Measurements from ENCODE around the gene KIRREL1.

KIRREL1 gene

DNA sequence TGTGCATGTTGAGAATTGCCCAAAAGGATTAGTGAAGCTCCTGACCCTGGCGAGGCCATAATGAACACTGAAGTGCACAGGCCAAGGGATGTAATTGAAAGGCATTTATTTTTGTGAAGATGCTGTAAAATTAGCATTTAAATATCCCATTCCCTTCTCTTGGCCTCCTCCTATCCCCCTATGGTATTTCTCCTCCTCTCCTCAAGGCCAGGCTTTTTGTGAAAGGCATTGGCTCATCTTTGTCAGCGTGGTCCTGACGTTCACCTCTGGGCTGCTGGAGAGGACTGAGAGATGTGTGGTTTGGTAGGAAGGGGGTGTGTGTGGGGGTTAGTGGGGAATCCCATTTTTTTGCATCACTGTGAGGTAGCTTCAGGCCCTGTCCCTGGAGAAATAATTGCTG lies 105.7 kb downstream of the KIRREL1 start:
- no peaks in the 10 kb centered on the region for H3K9me3 Mint-ChIP-seq
- H3K4me1 Mint-ChIP-seq (ENCODE audit: low read depth): peaks cover 4% of the 10 kb centered on the region
- H3K27me3 Mint-ChIP-seq (ENCODE audit: low read depth): no peaks in the 10 kb centered on the region
- no peak overlapping the region for H3K27ac Mint-ChIP-seq
- no peaks in the 10 kb centered on the region for H3K36me3 Mint-ChIP-seq (ENCODE audit: low read depth)
- no peak overlapping the region for H3K4me3 Mint-ChIP-seq
- DNase-seq (ENCODE audit: low spot score): no peak

DNA sequence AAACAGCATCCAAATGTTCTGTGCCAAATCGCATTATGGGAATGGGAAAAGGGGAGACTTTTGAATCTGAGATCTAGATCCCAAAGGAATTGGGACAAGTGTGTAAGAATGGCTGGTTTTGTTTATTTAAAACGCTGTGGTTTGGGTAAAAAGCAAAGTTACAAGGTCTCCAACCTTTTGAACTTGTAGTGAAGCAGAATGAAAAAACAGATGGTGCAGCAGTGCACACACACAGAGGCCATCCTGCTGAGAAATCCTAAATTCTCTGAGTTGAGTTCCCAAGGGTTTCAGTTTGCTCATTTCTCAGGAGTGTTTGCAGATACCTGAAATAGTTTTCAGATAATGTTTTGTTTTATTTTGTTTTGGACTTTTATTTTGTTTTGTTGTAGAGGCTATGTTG lies 107.1 kb downstream of the KIRREL1 start:
- DNase-seq (ENCODE audit: low spot score): no peak
- no peak overlapping the region for H3K27ac Mint-ChIP-seq
- peaks cover 4% of the 10 kb centered on the region for H3K4me1 Mint-ChIP-seq (ENCODE audit: low read depth)
- H3K9me3 Mint-ChIP-seq: no peaks in the 10 kb centered on the region
- H3K36me3 Mint-ChIP-seq (ENCODE audit: low read depth): no peaks in the 10 kb centered on the region
- H3K27me3 Mint-ChIP-seq (ENCODE audit: low read depth): peaks cover 5% of the 10 kb centered on the region
- H3K4me3 Mint-ChIP-seq: no peak overlapping the region

DNA sequence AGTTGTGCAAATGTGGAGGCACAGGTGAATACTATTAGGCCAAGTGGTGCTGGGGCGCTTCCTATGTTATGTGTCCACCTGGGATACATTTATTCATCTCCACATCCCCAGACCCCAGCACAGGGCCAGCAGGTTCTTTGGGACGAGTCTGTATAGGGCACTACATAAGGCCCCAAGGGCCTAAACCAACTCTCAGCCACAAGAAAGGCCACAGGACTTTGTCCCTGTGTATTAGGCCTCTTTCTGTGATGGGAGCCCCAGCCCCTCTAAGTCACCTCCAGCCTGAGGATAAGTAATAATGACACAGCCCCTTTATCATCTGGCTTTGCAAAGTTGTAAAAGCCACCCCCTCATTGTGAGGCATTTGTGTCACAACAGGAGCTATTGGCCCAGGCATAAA lies 108.0 kb downstream of the KIRREL1 start:
- no peaks in the 10 kb centered on the region for H3K9me3 Mint-ChIP-seq
- no peak overlapping the region for H3K27ac Mint-ChIP-seq
- H3K4me3 Mint-ChIP-seq: no peak overlapping the region
- peaks cover 8% of the 10 kb centered on the region for H3K27me3 Mint-ChIP-seq (ENCODE audit: low read depth)
- DNase-seq (ENCODE audit: low spot score): no peak
- peaks cover 4% of the 10 kb centered on the region for H3K4me1 Mint-ChIP-seq (ENCODE audit: low read depth)
- H3K36me3 Mint-ChIP-seq (ENCODE audit: low read depth): no peaks in the 10 kb centered on the region

DNA sequence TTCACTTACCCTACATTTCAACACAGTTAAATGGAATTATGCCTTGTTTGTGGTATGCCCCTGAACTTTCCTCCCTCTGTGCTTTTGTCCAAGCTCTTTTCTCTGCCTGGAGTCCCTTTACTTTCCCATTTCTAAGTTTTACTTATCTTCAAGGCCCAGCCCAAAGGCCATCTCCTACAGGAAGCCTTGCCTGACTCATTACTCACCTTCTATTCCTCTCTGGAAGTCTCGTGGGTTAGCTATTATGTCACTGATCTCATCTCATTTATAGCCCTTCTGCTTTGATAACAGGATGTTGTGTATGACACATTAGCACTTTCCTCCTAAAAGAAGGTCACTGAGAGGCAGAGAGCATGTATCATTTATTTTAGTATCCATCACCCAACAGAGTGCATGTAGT lies 108.5 kb downstream of the KIRREL1 start:
- H3K36me3 Mint-ChIP-seq (ENCODE audit: low read depth): no peaks in the 10 kb centered on the region
- H3K4me1 Mint-ChIP-seq (ENCODE audit: low read depth): peaks cover 4% of the 10 kb centered on the region
- DNase-seq (ENCODE audit: low spot score): no peak
- H3K9me3 Mint-ChIP-seq: no peaks in the 10 kb centered on the region
- no peak overlapping the region for H3K27ac Mint-ChIP-seq
- peaks cover 8% of the 10 kb centered on the region for H3K27me3 Mint-ChIP-seq (ENCODE audit: low read depth)
- no peak overlapping the region for H3K4me3 Mint-ChIP-seq

DNA sequence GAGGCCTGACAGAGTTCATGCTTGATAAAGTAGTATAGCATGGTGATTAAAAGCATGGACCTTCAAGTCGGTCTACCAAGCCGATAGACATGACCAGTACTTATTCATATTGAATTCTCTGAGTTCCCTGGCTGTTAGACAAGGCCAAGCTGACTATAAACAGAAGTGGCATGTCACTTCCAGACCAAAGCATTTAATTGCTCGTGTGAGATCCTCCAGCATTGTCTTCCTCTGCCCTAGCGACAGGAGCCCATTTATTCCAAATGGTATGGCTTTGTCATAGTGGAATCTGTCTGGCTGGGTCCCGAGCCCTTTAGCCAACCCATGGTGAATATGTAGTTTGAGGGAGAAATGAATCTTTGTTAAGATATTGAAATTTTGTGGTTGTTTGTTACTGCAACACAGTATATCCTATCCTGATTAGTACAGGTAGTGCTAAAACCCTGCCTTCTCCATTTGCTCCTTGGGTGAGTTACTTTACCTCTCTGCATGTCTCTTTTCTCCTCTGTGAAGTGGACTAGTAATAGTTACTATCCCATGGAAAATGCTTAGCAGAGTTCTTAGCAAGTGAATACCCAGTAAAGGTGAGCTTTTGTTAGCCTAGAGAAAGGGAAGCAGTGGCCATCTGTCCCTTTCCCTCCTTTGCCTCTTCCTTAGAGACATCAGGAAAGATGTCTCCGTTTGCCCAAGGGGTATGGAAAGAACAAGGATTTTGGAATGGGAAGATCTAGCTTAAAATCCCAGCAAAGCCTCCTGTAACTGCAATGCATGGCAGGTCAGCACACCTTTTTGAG lies 109.6 kb downstream of the KIRREL1 start:
- H3K27ac Mint-ChIP-seq: no peak overlapping the region
- no peak overlapping the region for H3K4me3 Mint-ChIP-seq
- H3K36me3 Mint-ChIP-seq (ENCODE audit: low read depth): no peaks in the 10 kb centered on the region
- DNase-seq (ENCODE audit: low spot score): no peak
- H3K4me1 Mint-ChIP-seq (ENCODE audit: low read depth): peaks cover 4% of the 10 kb centered on the region
- no peaks in the 10 kb centered on the region for H3K9me3 Mint-ChIP-seq
- peaks cover 11% of the 10 kb centered on the region for H3K27me3 Mint-ChIP-seq (ENCODE audit: low read depth)

DNA sequence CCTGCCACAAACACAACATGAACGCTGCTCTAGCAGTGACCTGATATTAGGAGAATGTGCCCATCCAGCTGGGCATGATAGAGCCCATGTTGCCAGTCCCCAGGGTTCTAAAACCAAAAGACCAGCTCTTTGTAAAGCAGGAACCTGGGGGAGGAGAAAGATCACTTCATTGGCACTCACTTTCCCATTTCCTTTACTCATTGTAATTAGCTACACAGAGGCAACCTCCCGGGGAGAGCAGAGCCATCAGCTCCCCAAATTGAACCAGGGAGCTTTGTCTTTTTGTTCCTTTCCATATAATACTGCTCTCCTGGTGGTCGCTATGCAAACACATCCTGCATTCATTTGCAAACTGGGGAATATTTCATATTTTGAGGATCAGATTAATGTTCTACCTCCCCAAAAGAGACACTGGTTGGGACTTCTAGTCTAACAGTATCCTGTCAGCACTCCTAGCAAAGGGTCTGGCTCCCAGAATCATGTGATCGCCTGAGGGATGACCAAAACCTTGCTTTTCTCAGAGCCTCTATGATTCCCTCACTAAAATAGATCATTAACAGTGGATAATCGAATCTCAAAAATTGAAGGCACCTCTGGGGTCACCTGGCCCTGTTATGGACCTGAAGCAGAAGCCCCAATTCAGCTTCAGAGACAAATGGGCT lies 110.5 kb downstream of the KIRREL1 start:
- Mint-ChIP-seq H3K36me3 (ENCODE audit: low read depth) (no peaks in the 10 kb centered on the region), H3K27me3 (ENCODE audit: low read depth) (peaks cover 11% of the 10 kb centered on the region), H3K4me1 (ENCODE audit: low read depth) (peaks cover 4% of the 10 kb centered on the region), H3K4me3 (no peak overlapping the region), H3K9me3 (no peaks in the 10 kb centered on the region), H3K27ac (no peak overlapping the region)
- DNase-seq (ENCODE audit: low spot score): no peak

DNA sequence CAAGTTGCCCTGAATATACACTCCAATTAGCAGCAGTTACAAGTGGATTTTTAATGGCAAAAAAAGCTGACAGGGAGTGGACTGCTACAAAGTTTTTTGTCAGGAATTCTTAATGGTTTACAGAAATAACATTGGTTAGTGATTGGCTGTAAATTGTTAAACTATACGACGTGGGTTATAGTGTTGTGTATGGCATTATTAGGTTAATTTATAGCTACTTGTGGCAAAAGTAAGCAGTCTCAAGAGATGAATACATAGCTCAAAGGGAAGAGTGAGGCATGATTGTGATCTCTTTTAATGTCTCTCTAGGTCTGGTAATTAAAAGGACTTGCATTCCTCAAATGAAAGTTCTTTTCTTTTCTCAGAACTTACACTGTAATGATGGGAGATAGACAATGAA lies 111.4 kb downstream of the KIRREL1 start:
- Mint-ChIP-seq H3K4me1 (ENCODE audit: low read depth) (peaks cover 4% of the 10 kb centered on the region), H3K4me3 (no peak overlapping the region)

DNA sequence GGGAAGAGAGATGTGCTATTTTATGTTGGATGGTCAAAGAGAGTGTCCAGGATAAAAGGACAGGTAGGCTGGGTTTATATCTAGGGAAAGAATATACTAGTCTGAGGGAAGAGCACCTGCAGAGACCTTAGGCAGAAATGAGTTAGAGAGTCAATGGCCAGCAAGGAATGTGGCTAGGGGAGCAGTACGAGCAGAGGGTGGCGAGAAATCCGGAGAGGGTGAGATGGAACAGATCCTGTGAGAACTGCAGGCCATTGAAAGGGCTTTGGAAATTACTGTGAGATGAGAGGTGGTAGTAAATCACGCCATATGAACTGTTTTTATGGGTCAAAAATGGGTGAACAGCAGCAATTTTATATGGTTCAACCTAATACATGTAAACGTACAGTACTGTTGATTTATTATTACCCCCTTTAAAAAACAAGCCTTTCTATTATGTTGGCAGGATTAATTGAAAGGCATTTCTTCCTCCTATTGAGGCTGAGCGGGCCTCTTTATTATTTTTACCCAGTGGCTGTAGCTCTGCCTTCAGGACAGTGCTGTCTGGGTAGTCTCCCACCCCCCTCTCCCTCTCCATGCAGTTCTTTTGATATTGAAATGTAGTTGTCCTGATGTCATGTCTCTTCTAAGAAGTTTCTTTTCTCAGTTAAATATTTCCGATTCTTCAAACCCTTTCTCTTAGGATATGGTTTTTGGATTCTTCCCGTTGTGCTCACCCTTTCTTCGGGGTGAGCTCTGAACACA lies 112.1 kb downstream of the KIRREL1 start:
- Mint-ChIP-seq H3K36me3 (ENCODE audit: low read depth) (no peaks in the 10 kb centered on the region), H3K4me1 (ENCODE audit: low read depth) (peaks cover 4% of the 10 kb centered on the region), H3K4me3 (no peak overlapping the region), H3K9me3 (no peaks in the 10 kb centered on the region), H3K27me3 (ENCODE audit: low read depth) (peaks cover 11% of the 10 kb centered on the region), H3K27ac (no peak overlapping the region)
- no peak for DNase-seq (ENCODE audit: low spot score)

More for the DNA sequence above, 111.4 kb downstream of the KIRREL1 start:
- H3K36me3 Mint-ChIP-seq (ENCODE audit: low read depth): no peaks in the 10 kb centered on the region
- DNase-seq (ENCODE audit: low spot score): no peak
- peaks cover 11% of the 10 kb centered on the region for H3K27me3 Mint-ChIP-seq (ENCODE audit: low read depth)
- H3K27ac Mint-ChIP-seq: no peak overlapping the region
- no peaks in the 10 kb centered on the region for H3K9me3 Mint-ChIP-seq

DNA sequence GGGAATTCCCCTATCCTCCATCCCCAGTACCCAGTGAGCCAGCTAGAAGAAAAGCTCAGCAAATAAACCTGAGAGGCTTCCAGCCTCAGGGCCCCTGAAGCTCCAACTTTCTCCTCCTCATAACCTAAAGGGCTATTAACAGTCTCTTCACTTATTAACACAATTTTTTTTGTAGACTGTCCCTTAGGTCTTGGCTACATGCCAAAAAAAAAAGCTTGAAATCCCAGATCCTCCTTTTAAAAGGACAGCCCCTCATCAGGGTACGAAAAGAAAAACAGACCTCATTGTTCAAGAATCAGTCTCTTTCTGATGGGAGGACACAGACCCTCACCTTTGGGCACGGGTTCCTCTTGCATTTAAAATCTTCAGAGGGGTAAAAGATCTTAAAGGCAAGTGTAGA lies 114.5 kb downstream of the KIRREL1 start:
- Mint-ChIP-seq H3K9me3 (no peaks in the 10 kb centered on the region), H3K27me3 (ENCODE audit: low read depth) (peaks cover 30% of the 10 kb centered on the region), H3K27ac (no peak overlapping the region), H3K4me1 (ENCODE audit: low read depth) (no peaks in the 10 kb centered on the region), H3K4me3 (no peak overlapping the region), H3K36me3 (ENCODE audit: low read depth) (no peaks in the 10 kb centered on the region)
- no peak for DNase-seq (ENCODE audit: low spot score)

DNA sequence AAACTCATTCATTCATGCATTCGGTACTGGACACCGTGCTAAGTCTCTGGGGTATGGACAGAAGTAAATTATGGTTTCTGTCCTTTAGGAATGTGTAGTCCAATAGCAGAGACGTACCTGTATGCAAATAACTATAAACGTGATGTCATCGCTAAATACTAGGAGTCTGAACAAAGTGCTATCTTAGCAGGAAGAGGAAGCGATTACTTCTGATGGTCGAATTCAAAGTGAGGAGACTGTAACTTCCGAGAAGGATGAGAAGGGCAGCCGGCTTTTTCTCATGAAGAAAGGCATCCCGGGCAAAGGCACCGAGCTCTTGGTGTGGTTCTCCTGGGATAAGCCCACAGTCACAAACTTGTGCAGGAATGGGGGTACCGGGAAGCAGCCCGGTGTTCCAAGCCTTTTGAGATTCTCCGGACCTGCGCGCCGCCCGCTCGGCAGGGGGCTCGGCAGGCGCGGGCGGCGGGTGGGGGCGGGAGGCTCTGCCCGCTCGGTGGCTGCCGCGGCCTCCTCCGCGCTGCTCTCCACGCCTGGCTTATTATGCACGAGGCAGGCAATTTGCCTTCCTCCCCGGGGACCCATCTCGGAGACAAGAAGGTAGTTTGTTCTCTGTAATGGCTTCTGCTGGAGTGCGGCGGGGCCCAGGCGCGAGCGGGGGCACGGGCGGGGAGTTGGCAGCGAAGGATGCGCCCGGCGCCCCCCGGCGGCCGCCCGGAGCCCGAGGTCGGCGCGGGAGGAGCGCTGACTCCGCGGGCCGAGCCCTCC lies 119.7 kb downstream of the KIRREL1 start:
- Mint-ChIP-seq H3K27ac (no peak overlapping the region), H3K36me3 (ENCODE audit: low read depth) (no peaks in the 10 kb centered on the region), H3K9me3 (no peaks in the 10 kb centered on the region), H3K4me3 (peak overlapping the region; percentile 75), H3K4me1 (ENCODE audit: low read depth) (peaks cover 10% of the 10 kb centered on the region), H3K27me3 (ENCODE audit: low read depth) (peaks cover 49% of the 10 kb centered on the region)
- DNase-seq (ENCODE audit: low spot score): peak; percentile 9

DNA sequence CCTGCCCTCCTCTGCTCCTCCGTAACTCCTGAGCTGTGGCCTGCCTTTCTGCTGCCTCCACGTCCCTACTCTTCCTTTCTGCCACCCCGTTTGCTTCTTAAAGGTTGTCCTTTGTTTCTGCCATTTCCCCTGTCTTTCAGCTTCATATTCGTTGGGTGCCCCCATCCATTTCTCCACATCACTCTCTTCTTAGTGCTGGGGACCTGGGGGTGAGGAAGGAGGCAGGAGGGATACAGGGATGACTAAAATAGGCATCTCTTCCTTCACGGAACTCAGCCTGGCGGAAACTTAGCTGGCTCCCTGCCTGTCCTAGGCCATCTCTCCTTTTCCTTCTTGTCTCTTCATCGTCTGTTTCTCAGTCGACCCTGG lies 120.3 kb downstream of the KIRREL1 start:
- Mint-ChIP-seq H3K9me3 (no peaks in the 10 kb centered on the region), H3K4me1 (ENCODE audit: low read depth) (peaks cover 10% of the 10 kb centered on the region), H3K36me3 (ENCODE audit: low read depth) (no peaks in the 10 kb centered on the region), H3K4me3 (peak overlapping the region; percentile 75), H3K27me3 (ENCODE audit: low read depth) (peaks cover 54% of the 10 kb centered on the region), H3K27ac (no peak overlapping the region)
- DNase-seq (ENCODE audit: low spot score): no peak

DNA sequence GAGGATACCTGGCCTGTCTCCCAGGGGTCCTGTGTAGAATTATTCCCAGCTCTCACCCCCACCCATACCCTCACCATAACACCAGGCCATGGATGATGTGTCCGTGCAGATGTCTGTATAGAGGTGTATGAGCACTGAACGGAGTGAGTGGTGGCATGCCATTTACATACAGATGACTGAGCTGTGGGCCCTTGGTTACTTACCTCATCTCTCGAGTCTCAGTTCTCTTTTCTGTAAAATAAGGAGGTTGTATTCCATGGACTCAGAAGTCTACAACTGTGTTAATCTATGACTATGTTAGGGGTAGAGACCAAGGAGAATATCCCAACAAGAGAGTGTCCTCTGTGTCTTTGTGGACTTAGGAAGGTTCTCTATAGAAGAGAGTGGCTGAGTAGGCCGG lies 121.7 kb downstream of the KIRREL1 start:
- no peak overlapping the region for H3K27ac Mint-ChIP-seq
- H3K36me3 Mint-ChIP-seq (ENCODE audit: low read depth): no peaks in the 10 kb centered on the region
- H3K9me3 Mint-ChIP-seq: no peaks in the 10 kb centered on the region
- DNase-seq (ENCODE audit: low spot score): no peak
- peaks cover 65% of the 10 kb centered on the region for H3K27me3 Mint-ChIP-seq (ENCODE audit: low read depth)
- peaks cover 10% of the 10 kb centered on the region for H3K4me1 Mint-ChIP-seq (ENCODE audit: low read depth)
- H3K4me3 Mint-ChIP-seq: no peak overlapping the region

DNA sequence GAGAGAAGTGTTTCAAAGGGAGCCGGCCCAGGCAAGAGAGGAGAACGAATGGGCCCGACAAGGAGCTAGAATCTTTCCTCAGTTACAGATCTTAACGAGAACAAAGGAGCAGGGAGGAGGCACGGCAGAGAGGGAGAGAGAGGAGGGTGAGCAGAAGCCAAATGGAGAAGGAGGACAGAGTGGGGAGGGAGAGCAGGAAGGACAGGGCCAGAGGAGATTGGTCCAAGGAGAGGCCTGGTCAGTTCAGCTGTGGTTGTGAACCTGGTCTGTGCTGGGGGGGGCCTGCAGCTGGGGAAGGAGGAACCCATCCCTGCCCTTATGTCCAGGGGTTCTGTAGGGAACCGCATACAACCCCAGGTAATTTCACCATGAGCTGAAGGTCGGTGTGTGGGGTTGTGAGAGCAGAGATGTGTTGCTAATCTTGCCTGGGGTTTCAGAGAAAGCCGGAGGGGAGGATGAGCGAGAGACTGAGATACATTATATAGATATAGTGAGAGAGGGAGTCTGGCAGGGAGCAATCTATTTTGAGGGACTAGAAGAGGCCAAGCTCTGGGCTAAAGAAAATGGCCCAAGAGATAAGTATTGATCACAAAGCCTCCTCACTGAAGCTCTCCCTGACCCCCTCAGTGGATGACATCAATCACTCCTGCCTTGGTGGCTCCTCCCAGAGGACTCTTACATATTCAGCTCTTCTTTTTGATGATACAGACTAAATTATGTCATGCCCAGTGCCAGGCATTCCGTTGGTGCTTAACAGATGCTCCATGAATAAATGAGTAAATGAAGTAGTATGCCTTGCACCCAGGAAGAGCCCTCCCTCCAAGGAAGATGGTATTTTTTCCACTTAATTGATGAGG lies 123.1 kb downstream of the KIRREL1 start:
- H3K4me1 Mint-ChIP-seq (ENCODE audit: low read depth): peaks cover 10% of the 10 kb centered on the region
- peaks cover 74% of the 10 kb centered on the region for H3K27me3 Mint-ChIP-seq (ENCODE audit: low read depth)
- H3K27ac Mint-ChIP-seq: no peak overlapping the region
- no peak for DNase-seq (ENCODE audit: low spot score)
- no peaks in the 10 kb centered on the region for H3K36me3 Mint-ChIP-seq (ENCODE audit: low read depth)
- no peaks in the 10 kb centered on the region for H3K9me3 Mint-ChIP-seq
- no peak overlapping the region for H3K4me3 Mint-ChIP-seq
